H1 (cell line): ENCODE data around the gene RELN. TPM values are rescaled to one million over a fixed set of nuclear protein-coding genes. Genes with fewer than 3 reads are reported as not detected.

Experiments
- BACH1 ChIP-seq: IDR thresholded peaks from 2 replicates; pipeline ENCODE4 v1.6.1; 2012; ENCODE audit warnings: low read length, improper control_type of control experiment
- E2F6 ChIP-seq: IDR thresholded peaks from 2 replicates; pipeline ENCODE4 v1.6.1; 2012; ENCODE audit warnings: inconsistent platforms
- PHF8 ChIP-seq: fragments of 200-600 bp; sonication (generic); conservative IDR thresholded peaks from 2 replicates; pipeline ENCODE4 v1.7.1; 2012; ENCODE audit warnings: low read depth, mild to moderate bottlenecking, inconsistent platforms, low read length, moderate library complexity
- polyA plus RNA-seq, 7 experiments: library from polyadenylated mRNA; depleted of rRNA in 3 of 7; stranded (reverse) in 5 of 7; unstranded in 2 of 7; fragments of >200 nt in 5 of 7; fragments of 200-250 nt in 2 of 7; gene quantifications; 1 replicate in 5 of 7; 2 replicates in 1 of 7; 4 replicates in 1 of 7; pipeline versions ENCODE4 v1.2.1 to v1.2.3, GENCODE V29; 2011 to 2013; ENCODE audit warnings: missing spikeins in 2 of 7, mixed read lengths in 2 of 7
- total RNA-seq: library from RNA; stranded (reverse); fragmentation: NEBNext Ultra II Directional; extraction: Animal tissue kit (Norgen Biotek cat#: 25700); gene quantifications from 2 replicates; pipeline ENCODE4 v1.2.1, GENCODE V29; 2021

The RELN gene
- total and polyA plus RNA-seq, 2 of the 8 experiments (the other 6 are each of a cell fraction or from before 2014, with no cell fraction given): 0.03 to 0.07 TPM

- TF ChIP-seq E2F6 (no peak), PHF8 (no peak), BACH1 (no peak)
Measured at GRCh38 chr7:103613655-103614642, 375.5 kb downstream of the RELN start (continued).
